GM10266 (cell line): ENCODE measurements around the gene RBM7.

ENCODE experiments used
- DNase-seq: peaks from one replicate; pipeline ENCODE4 v3.0.0; 2012; ENCODE audit errors: extremely low spot score
- CTCF ChIP-seq: IDR thresholded peaks from 2 replicates; pipeline ENCODE4 v1.5.1; 2012; ENCODE audit warnings: mild to moderate bottlenecking, low read depth; ENCODE audit not compliant: control insufficient read depth, insufficient read depth; ENCODE audit errors: missing control alignments

The RBM7 gene

GRCh38 chr11:114448749-114449482 is 48.5 kb downstream of the RBM7 start:
- no peak for DNase-seq
- TF ChIP-seq CTCF, result no peak

GRCh38 chr11:114449845-114450244 is 49.4 kb downstream of the RBM7 start:
- DNase-seq, result no peak
- no peak for TF ChIP-seq CTCF

- TF ChIP-seq CTCF, result no peak
- no peak for DNase-seq
Measured at GRCh38 chr11:114452399-114452798, 51.9 kb downstream of the RBM7 start.
